ENCODE measurements around the gene BEST3. TPM values are rescaled to one million over a fixed set of nuclear protein-coding genes. Genes with fewer than 3 reads are reported as not detected.

The BEST3 gene
- total and polyA plus RNA-seq, 2 of the 4 experiments (the other 2 are of a cell fraction): under 0.01 to 0.07 TPM

- H4K91ac ChIP-seq (ENCODE audit: insufficient read depth, low read depth, low read length): no peak overlapping the region
- no peak overlapping the region for H3K18ac ChIP-seq (ENCODE audit: low read depth, low read length)
- no peaks in the 10 kb centered on the region for H3K9me3 ChIP-seq (ENCODE audit: control insufficient read depth, insufficient read depth, low read length)
- no peak overlapping the region for H2AFZ ChIP-seq (replicated peaks; ENCODE audit: low read length, poor library complexity)
- no peak overlapping the region for H3K14ac ChIP-seq (replicated peaks; ENCODE audit: low read depth, low read length)
- H3K36me3 ChIP-seq (ENCODE audit: control insufficient read depth, insufficient read depth, low read length): no peaks in the 10 kb centered on the region
- no peak overlapping the region for H3K56ac ChIP-seq (ENCODE audit: extremely low read depth, insufficient read depth, low read length)
- H4K5ac ChIP-seq (ENCODE audit: low read depth, low read length): no peak overlapping the region
- ATAC-seq (ENCODE audit: low read depth) (no peak), DNase-seq (no peak)
- POLR2A ChIA-PET (ENCODE audit: unreplicated experiment): no interaction called here
- CTCF ChIA-PET: no interaction called here
- H3K27me3 ChIP-seq (ENCODE audit: control insufficient read depth, insufficient read depth, low read length): no peaks in the 10 kb centered on the region; the same call in 1 of the 2 replicates
- no peak overlapping the region for H3K4ac ChIP-seq (ENCODE audit: low read depth, low read length)
- H3K9ac ChIP-seq (ENCODE audit: low read depth, low read length): no peak overlapping the region
- BruUV-seq (replicated peaks): no TSS peak
- H2AK5ac ChIP-seq (ENCODE audit: low read depth, low read length): no peak overlapping the region
- no peak overlapping the region for H2BK20ac ChIP-seq (ENCODE audit: low read depth, low read length)
- no peak overlapping the region for H2BK15ac ChIP-seq (ENCODE audit: low read depth, low read length)
- in situ Hi-C loops (cut with MboI; ENCODE audit: low sequenced_read_pairs) (no loop called here), dilution Hi-C loops (cut with HindIII; ENCODE audit: low sequenced_read_pairs, unreplicated experiment) (no loop called here), intact Hi-C loops (cut with micrococcal nuclease) (no loop called here)
- H4K8ac ChIP-seq (ENCODE audit: low read depth in 2 of 2, low read length in 2 of 2): no peak overlapping the region
- H3K27ac ChIP-seq (ENCODE audit: insufficient read depth, low read length): no peak overlapping the region
- H3K79me1 ChIP-seq (ENCODE audit: low read depth in 1 of 2, low read length in 2 of 2): no peaks in the 10 kb centered on the region
- no peak overlapping the region for H3K4me2 ChIP-seq (ENCODE audit: low read depth, low read length)
- TF ChIP-seq, protein P1, sequence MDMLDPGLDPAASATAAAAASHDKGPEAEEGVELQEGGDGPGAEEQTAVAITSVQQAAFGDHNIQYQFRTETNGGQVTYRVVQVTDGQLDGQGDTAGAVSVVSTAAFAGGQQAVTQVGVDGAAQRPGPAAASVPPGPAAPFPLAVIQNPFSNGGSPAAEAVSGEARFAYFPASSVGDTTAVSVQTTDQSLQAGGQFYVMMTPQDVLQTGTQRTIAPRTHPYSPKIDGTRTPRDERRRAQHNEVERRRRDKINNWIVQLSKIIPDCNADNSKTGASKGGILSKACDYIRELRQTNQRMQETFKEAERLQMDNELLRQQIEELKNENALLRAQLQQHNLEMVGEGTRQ (IDR thresholded peaks at IDR 0.05; ENCODE audit: low read depth, low read length): no peak
- TF ChIP-seq MAFK (IDR thresholded peaks at IDR 0.05; ENCODE audit: low read depth, low read length): no peak
- no peak for TF ChIP-seq SMC3 (IDR thresholded peaks at IDR 0.05; ENCODE audit: low read depth, low read length)
- no peak for TF ChIP-seq RCOR1 (IDR thresholded peaks at IDR 0.05; ENCODE audit: insufficient replicate concordance, low read length)
- TF ChIP-seq MAZ (IDR thresholded peaks at IDR 0.05; ENCODE audit: borderline replicate concordance, low read depth, low read length): no peak
- no peak for TF ChIP-seq CHD1 (IDR thresholded peaks at IDR 0.05; ENCODE audit: low read depth, low read length)
- TF ChIP-seq MXI1 (IDR thresholded peaks at IDR 0.05; ENCODE audit: borderline replicate concordance, low read depth, low read length): no peak
- no peak for TF ChIP-seq NFE2L2 (IDR thresholded peaks at IDR 0.05; ENCODE audit: low read depth, low read length)
- no peak for TF ChIP-seq POLR2A (IDR thresholded peaks at IDR 0.05; ENCODE audit: low read depth, low read length)
- TF ChIP-seq RAD21 (IDR thresholded peaks at IDR 0.05; ENCODE audit: low read length): no peak
- TF ChIP-seq ELK1 (IDR thresholded peaks at IDR 0.05; ENCODE audit: borderline replicate concordance, low read depth, low read length): no peak
- TF ChIP-seq FOS (IDR thresholded peaks at IDR 0.05; ENCODE audit: low read depth, low read length): no peak
- TF ChIP-seq CEBPB (IDR thresholded peaks at IDR 0.05; ENCODE audit: low read depth, low read length): no peak
- TF ChIP-seq BHLHE40 (IDR thresholded peaks at IDR 0.05; ENCODE audit: low read depth, low read length): no peak
- H3K9me1 ChIP-seq (ENCODE audit: insufficient read depth, low read length): peaks cover 8% of the 10 kb centered on the region
- WGBS, 2 experiments (ENCODE audit: extremely low coverage in 2 of 2, insufficient read length in 1 of 2): no CpG with 5 or more reads among the region's 2 CpGs
- no peak overlapping the region for H2AK9ac ChIP-seq (replicated peaks; ENCODE audit: low read depth, low read length, poor library complexity)
- H2BK5ac ChIP-seq (ENCODE audit: low read depth, low read length, poor library complexity, severe bottlenecking): no peak overlapping the region
- peaks cover 8% of the 10 kb centered on the region for H3K4me1 ChIP-seq (ENCODE audit: control insufficient read depth, insufficient read depth, low read length)
- no peak overlapping the region for H2BK120ac ChIP-seq (ENCODE audit: low read depth, low read length)
- no peak overlapping the region for H3K4me3 ChIP-seq (ENCODE audit: insufficient read depth, low read depth, low read length)
- H3K23ac ChIP-seq (ENCODE audit: low read depth, low read length): no peak overlapping the region
- H4K20me1 ChIP-seq (ENCODE audit: insufficient read depth, low read length): no peaks in the 10 kb centered on the region
Measured at GRCh38 chr12:69684466-69684865, 14.6 kb downstream of the BEST3 start.

Measured in IMR-90 (cell line).